Activated naive CD4-positive, alpha-beta T cell treated with Interleukin-2 at 50 U/mL for 16 hours (primary cell): ENCODE measurements around the gene CIAO2A.

Experiments
- DNase-seq: peaks from one replicate; pipeline ENCODE4 v3.0.0-alpha.2; 2020

CIAO2A gene

DNA sequence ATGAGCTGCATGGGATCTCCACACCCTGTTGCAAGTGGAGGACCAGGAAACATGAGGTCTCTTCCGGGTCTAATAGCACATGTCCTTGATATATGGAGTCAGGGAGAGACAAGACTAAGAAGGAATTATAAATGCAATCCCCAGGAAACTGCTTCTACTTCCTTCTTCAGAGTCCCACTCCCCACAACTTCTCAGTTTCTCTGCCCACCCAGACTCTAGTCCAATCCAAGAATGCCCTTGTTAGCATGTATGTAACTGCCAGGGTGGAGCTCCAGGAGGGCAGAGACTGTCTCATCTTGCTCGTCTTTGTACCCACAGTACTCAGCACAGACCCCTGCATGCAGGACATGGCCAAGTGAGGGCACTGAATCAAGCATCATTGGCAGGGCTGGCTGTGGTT lies 55.7 kb downstream of the CIAO2A start:
- no peak for DNase-seq

DNA sequence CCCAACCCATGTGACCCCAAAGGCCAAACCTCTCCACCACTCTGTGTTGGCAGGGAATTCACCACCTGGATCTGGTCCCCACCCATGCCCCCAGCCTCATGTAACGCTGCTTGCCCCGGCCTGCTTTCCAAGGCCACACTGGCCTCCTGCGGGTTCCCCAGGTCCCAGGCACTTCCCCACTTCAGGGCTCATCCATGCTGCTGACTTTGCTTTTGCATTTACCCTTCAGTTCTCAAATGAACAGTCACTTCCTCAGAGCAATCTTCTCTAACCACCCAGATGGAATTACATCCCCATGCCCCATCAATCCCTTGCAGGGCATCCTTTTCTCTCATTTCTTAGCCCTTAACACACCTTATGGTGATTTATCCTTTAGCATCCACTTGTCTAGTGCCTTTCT lies 56.5 kb downstream of the CIAO2A start:
- no peak for DNase-seq

DNA sequence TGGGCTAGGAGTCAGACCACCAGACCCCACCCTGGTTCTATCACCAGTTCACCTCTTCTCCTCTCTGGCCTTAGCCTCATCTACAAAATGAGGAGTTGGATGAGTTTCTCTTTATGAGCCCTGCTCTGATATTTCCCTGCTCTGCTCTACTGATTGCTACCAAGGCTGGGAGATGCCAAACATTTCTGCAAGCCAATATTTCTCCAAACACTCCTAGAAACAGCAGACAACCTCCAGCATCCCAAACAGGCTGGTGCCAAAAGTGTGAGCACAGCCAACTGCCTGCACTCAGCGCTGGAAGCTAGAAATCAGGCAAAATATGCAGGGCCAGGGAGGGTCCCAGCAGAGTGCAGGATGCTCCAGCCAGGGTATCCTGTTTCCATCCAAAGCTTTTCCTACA lies 58.1 kb downstream of the CIAO2A start:
- no peak for DNase-seq

DNA sequence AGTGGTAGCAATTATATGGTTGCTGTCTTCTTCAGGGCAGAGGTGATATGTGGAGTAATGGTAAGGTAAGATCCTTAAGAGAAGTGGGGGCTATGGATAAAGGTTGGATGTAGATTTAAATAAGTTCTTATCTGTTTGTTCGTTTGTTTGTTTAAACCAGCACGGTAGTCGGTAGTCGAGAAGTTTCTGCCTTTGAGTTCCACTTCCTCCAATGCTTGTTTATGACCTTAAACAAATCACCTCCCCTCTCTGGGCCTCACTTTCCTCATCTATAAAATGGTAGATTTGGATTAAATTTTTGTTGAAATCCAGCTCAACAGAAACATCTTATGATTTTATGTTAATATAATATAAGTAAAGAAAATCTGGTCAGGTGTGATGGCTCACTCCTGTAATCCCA lies 59.1 kb downstream of the CIAO2A start:
- DNase-seq, result no peak

DNA sequence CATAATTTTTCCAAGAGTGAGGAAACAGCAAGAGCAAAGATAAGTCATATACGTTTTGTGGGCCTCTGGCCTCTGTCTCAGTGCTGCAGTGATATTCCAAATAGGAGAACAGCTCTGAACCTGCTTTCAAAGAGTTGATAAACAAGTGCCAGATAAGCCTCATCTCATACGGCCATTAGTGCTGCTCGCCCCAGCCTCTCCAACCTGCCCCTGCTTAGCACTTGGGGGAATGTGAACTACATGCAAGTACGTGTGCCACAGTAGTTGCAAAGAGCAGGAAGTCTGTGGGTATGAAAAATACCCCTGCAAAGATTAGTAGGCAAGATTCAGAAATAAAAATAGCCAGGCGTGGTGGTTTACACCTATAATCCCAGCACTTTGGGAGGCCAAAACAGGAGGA lies 61.3 kb downstream of the CIAO2A start:
- DNase-seq, result no peak

DNA sequence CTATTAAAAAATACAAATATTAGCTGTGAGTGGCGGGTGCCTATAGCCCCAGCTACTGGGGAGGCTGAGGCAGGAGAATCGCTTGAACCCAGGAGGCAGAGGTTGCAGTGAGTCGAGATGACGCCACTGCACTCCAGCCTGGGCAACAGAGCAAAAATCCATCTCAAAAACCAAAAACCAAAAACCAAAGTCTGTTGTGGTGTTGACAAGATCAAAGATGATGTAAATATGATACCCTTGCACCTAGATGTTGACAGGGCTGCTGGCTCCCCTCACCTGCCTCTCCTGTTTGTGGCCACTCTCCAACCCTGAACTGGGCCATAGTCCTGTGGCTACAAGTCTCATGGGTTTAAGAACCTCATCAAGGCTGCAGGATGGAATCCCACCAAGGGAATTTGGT lies 63.5 kb downstream of the CIAO2A start:
- DNase-seq, result no peak

DNA sequence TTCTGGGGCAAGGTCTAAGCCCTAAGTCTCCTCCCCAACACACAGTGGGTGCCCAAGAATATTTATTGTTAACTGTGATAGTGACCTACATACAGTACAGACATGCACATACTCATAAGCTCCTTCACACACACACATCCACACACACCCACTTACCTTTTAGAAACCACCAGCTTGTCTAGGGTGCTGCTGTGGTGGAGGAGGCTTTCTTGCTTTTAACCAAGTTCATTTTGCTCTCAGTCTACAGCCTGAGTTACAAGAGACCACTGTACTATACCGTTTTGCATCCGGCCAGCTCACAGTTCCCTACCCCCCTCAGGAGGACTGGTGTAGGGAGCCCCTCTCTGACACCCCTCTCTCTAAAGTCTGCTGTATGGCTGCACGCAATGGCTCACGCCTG lies 64.0 kb downstream of the CIAO2A start:
- no peak for DNase-seq

DNA sequence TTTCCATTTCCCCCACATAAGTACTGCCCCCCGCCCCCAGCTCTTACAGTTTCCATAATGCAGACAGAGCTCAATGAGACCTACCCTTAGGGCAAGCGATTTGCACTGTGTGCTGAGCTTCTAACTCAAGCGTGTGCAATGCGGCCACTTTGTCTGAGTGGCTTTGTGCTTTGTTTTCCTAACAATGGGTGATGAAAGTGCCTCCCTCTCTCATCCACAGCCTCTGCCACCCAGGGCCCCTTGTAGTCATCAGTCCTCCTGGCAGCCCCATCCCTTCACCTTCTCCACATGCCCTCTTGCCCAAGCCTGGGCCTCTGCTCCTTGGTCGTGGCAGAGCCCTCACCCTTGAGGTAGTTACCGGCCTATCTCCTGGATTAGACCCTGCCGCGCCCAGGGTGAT lies 64.5 kb downstream of the CIAO2A start:
- no peak for DNase-seq

DNA sequence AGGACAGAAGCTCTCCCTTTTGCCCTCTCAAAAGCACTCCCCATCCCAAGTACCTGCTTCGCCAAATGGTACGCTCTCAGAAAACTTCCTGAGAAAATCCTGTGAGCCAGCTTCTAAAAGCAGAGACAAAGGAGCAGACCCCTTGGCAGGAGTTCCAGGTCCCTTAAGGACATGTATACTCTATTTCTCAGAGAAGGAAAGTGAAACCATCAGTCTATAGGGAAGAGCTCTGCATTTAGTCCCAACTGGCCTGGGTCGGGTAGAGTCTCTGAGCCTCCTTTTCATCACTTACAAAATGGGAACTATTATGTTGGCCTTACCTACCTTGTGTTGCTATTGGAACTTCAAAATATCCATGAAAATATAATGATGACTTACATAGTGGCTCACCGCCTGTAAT lies 67.0 kb downstream of the CIAO2A start:
- no peak for DNase-seq

DNA sequence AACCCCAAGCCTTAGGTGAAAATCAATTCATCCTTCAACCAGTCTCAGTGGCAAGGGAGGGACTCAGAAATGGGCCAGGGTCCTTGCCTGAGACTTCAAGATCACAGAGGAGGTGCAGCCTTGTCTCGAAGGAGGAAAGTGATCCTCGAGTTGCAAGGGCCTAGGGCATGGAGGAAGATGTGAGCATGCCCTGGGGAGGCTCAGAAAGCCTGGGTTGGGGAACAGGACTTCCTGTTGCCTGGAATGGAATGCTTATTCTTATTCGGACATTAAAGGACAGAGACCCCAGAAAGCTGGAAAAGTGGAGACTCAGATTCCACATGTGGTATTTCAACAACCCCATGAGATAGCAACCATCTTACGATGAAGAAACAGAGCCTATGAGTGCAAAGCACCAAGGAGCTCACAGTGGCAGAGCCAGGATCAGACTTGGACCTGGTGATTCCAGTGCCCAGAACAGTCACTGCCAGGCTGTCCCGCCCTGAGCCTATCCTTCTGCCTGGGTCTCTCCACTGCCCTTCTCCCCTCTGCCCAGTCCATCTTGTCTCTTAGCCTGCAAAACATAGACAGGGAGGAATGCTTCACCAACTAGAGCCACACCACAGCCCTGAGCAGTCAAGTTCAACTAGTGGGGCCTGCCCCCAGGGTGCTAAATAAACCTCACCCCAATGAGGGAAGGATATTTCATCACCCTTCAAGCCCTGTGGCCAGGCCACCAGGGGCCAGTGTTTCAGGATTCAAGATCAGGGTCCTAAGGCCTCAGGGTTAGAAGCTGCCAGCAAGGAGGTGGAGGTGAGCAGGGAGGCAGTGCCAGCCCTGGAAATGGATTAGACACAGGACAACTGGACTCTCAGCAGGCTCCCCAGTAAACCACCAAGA lies 69.2 kb downstream of the CIAO2A start:
- DNase-seq, result no peak

DNA sequence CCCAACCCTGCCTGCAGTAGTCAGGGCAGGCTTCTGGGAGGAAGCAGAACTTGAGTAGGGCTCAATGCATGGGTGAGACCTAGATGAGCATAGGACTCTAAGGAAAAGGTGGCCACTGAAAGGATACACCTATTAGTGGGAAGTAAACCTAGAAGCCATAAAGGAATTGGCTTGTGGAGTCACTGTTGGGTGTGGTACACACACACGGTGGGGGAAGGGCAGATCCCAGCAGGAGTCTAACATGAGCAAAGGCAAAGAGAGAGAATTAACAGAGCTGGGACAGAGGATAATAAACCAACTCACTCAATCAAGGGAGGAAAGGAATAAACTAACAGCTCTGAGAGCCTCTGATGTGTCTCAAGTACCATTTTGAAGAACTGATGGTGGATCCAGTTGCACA lies 70.4 kb downstream of the CIAO2A start:
- DNase-seq, result no peak

DNA sequence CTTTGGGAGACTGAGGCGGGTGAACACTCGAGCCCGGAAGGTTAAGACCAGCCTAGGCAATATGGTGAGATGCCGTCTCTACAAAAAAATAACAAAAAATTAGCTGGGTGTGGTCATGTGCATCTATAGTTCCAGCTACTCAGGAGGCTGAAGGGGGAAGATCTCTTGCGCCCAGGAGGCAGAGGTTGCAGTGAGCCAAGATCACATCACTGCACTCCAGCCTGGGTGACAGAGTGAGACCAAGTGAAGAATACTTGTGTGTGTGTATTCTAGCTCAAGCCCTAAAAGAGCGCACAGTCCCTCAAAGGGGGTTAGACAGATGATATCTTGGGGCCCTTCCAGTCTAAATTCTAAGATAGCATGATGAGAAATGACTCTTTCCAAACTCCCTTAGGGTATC lies 71.1 kb downstream of the CIAO2A start:
- DNase-seq, result no peak
